Parathyroid adenoma (tissue), 2 donors: Measurements from ENCODE around the gene SFXN5.

Experiments used
- H2AFZ ChIP-seq: fragments of 300-600 bp; sonication (generic); one replicate; pipeline ENCODE4 v1.7.0; 2017; ENCODE audit warnings: antibody characterized with exemption, mild to moderate bottlenecking
- H3K27ac ChIP-seq: fragments of 300-600 bp; sonication (generic); one replicate; pipeline ENCODE4 v1.7.0; 2017
- H3K27me3 ChIP-seq: fragments of 300-600 bp; sonication (generic); one replicate; pipeline ENCODE4 v1.7.0; 2017; ENCODE audit warnings: low read length; ENCODE audit not compliant: control insufficient read depth, insufficient read depth
- H3K36me3 ChIP-seq: fragments of 300-600 bp; sonication (generic); one replicate; pipeline ENCODE4 v1.7.0; 2017; ENCODE audit warnings: low read length; ENCODE audit not compliant: control insufficient read depth, insufficient read depth
- H3K4me1 ChIP-seq: fragments of 300-600 bp; sonication (generic); one replicate; pipeline ENCODE4 v1.7.0; 2017; ENCODE audit warnings: control low read depth
- H3K4me2 ChIP-seq: fragments of 300-600 bp; sonication (generic); one replicate; pipeline ENCODE4 v1.7.0; 2017; ENCODE audit warnings: low read length
- H3K4me3 ChIP-seq: fragments of 300-600 bp; sonication (generic); one replicate; pipeline ENCODE4 v1.7.0; 2017; ENCODE audit warnings: low read depth, low read length
- H3K79me2 ChIP-seq: fragments of 300-600 bp; sonication (generic); one replicate; pipeline ENCODE4 v1.7.0; 2017; ENCODE audit warnings: control low read depth
- H3K9ac ChIP-seq: fragments of 300-600 bp; sonication (generic); one replicate; pipeline ENCODE4 v1.7.0; 2017; ENCODE audit warnings: mild to moderate bottlenecking
- H3K9me3 ChIP-seq: fragments of 300-600 bp; sonication (generic); one replicate; pipeline ENCODE4 v1.7.0; 2017; ENCODE audit warnings: low read length; ENCODE audit not compliant: control insufficient read depth
- CTCF ChIP-seq: fragments of 300-600 bp; sonication (generic); IDR thresholded peaks from one replicate; pipeline ENCODE4 v1.7.0; 2017; ENCODE audit warnings: antibody characterized with exemption, mild to moderate bottlenecking
- donor health status: primary hyperparathyroidism.

SFXN5 gene

DNA sequence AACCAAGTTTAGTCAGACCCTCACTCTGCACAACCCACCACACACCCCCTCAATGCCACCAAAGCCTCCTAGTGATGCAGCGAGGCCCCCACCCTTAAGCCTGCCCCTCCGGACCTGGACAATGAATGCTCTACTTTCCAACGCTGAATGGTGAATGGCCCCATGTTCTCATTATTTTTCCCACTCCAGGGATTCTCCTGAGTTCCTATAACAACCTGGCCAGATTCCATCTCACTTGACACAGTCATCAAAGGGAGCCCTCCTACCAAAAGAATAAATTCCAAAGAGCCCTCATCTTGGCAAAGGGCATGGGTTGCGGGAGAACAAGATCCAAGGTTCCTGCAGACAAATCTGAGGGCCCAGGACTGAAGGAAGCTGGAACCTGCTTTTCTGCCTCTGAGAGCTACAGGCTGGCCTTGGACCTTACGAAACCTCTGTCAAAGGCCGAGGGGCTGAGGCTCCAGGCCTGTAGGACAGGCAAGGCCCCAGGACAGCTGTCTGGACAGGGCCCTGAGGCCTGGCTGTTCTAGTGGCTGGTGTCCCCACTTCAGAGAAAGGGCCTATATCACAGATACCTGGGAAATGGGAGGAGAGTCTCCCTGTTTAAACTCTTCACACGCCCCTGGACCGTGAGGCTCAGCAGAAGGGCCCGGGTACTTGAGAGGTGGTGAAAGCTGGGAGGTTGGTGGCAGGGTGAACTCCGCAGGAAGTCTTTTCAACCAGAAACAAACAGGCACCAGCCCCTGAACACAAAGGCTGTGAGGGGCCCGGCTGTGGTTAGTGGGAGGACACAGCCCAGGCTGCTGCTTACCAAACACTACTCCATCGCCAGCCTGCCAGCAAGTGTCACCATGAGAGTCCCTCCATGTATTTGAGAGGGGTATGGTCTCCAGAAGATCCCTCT, 27.3 kb downstream of the SFXN5 start:
- Histone ChIP-seq H2AFZ (no peak overlapping the region), H3K36me3 (no peaks in the 10 kb centered on the region), H3K27me3 (no peaks in the 10 kb centered on the region), H3K4me2 (no peak overlapping the region), H3K4me3 (no peak overlapping the region), H3K9me3 (no peaks in the 10 kb centered on the region), H3K79me2 (no peaks in the 10 kb centered on the region), H3K9ac (no peak overlapping the region), H3K27ac (no peak overlapping the region), H3K4me1 (no peaks in the 10 kb centered on the region)
- no peak for TF ChIP-seq CTCF

DNA sequence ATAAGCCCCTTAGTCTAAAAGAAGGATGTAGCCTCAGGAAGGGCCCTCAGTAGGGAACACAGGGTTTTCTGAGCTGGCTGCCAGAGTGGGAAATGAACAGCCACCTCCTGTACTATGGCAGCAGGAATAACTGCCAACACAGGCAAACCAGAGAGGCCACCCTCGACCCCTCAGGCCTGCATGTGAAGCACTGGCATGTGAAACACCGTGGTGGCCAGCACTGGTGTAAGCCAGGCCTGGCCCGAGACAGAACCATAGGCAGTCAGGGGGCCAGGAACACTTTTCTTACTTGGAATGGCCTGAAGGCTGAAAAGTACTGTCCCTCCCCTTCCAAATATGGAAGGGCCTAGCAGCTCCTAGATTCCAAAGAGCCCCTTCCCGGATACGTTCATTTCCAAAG, 28.2 kb downstream of the SFXN5 start:
- no peak overlapping the region for H3K4me2 ChIP-seq
- no peaks in the 10 kb centered on the region for H3K36me3 ChIP-seq
- no peaks in the 10 kb centered on the region for H3K9me3 ChIP-seq
- TF ChIP-seq CTCF = no peak
- H2AFZ ChIP-seq = no peak overlapping the region
- H3K4me1 ChIP-seq = no peaks in the 10 kb centered on the region
- H3K79me2 ChIP-seq = no peaks in the 10 kb centered on the region
- H3K27me3 ChIP-seq = no peaks in the 10 kb centered on the region
- H3K9ac ChIP-seq = no peak overlapping the region
- H3K4me3 ChIP-seq = no peak overlapping the region
- no peak overlapping the region for H3K27ac ChIP-seq

- no peaks in the 10 kb centered on the region for H3K79me2 ChIP-seq
- no peaks in the 10 kb centered on the region for H3K4me1 ChIP-seq
- no peaks in the 10 kb centered on the region for H3K36me3 ChIP-seq
- TF ChIP-seq CTCF = no peak
- no peak overlapping the region for H3K9ac ChIP-seq
- H3K27ac ChIP-seq = no peak overlapping the region
- H3K9me3 ChIP-seq = no peaks in the 10 kb centered on the region
- no peak overlapping the region for H3K4me3 ChIP-seq
- H2AFZ ChIP-seq = no peak overlapping the region
- H3K27me3 ChIP-seq = no peaks in the 10 kb centered on the region
- no peak overlapping the region for H3K4me2 ChIP-seq
These were observed 33.4 kb downstream of the SFXN5 start for GRCh38 chr2:73037947-73038585.

- no peaks in the 10 kb centered on the region for H3K4me1 ChIP-seq
- no peaks in the 10 kb centered on the region for H3K79me2 ChIP-seq
- no peak overlapping the region for H3K4me3 ChIP-seq
- no peak overlapping the region for H3K27ac ChIP-seq
- H3K36me3 ChIP-seq = no peaks in the 10 kb centered on the region
- no peak overlapping the region for H3K9ac ChIP-seq
- H2AFZ ChIP-seq = no peak overlapping the region
- no peaks in the 10 kb centered on the region for H3K27me3 ChIP-seq
- TF ChIP-seq CTCF = no peak
- no peak overlapping the region for H3K4me2 ChIP-seq
- no peaks in the 10 kb centered on the region for H3K9me3 ChIP-seq
These were observed 34.7 kb downstream of the SFXN5 start for GRCh38 chr2:73036766-73037165.
